NCI-H82 treated with DMSO at 0.1 percent for 48 hours (cell line): ENCODE results near the gene SYNPO2.
"Not testable (repeated sequence)": the region's sequence is repeated elsewhere in the genome, so short reads cannot be mapped to it uniquely, and the experiment has no call there.

Source experiments
- DNase-seq: peaks from one replicate; lab custom pipeline; 2025; ENCODE audit not compliant: unreplicated experiment; lab: John Stamatoyannopoulos, UW

Gene SYNPO2

GRCh38 chr4:119053245-119053644 lies 164.6 kb downstream of the SYNPO2 start:
- DNase-seq, result no peak

DNA sequence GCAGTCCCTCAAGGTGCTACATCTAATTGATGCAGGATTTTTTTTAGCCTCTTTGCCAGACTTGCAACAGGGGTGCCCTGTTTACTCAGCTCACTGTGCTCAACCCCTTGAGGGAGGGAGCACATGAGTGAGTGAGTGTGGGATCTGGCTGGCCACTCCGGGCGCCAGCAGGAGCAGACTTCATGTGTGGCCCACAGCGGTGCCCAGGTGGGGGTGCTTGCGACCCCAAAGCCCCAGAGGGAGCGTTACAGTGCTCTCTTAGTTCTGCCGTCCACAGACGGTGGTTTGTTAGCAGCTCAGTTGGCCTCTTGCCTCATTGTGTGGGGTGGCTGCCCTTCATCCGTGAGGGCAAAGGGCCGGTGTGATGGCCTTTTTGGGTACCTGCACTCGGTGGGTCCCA lies 165.3 kb downstream of the SYNPO2 start:
- no peak for DNase-seq

GRCh38 chr4:119057417-119057816 lies 168.8 kb downstream of the SYNPO2 start:
- no peak for DNase-seq

DNA sequence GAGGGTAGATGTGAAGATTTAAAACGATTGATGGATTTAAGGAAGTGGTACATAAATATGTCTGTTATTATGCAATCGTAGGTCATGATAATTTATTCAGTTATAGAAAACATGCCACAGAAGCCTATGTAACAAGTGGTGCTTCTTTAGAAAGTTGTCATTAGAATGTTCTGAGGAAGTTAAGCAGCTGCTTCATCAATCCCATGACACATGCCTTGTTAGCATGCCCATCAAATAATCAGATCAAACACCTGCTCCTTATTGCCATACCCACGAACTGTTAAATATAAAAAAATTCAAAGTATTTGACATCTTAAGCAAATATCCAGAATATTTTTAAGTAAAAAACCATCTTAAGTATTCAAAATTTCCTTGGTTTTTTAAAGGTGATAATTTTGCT lies 170.6 kb downstream of the SYNPO2 start:
- peak; percentile 29 for DNase-seq

DNA sequence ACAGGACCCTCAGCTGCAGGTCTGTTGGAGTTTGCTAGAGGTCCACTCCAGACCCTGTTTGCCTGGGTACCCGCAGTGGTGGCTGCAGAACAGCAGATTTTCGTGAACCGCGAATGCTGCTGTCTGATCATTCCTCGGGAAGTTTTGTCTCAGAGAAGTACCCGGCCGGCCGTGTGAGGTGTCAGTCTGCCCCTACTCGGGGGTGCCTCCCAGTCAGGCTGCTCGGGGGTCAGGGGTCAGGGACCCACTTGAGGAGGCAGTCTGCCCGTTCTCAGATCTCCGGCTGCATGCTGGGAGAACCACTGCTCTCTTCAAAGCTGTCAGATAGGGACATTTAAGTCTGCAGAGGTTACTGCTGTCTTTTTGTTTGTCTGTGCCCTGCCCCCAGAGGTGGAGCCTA lies 178.5 kb downstream of the SYNPO2 start:
- not testable (repeated sequence) for DNase-seq

DNA sequence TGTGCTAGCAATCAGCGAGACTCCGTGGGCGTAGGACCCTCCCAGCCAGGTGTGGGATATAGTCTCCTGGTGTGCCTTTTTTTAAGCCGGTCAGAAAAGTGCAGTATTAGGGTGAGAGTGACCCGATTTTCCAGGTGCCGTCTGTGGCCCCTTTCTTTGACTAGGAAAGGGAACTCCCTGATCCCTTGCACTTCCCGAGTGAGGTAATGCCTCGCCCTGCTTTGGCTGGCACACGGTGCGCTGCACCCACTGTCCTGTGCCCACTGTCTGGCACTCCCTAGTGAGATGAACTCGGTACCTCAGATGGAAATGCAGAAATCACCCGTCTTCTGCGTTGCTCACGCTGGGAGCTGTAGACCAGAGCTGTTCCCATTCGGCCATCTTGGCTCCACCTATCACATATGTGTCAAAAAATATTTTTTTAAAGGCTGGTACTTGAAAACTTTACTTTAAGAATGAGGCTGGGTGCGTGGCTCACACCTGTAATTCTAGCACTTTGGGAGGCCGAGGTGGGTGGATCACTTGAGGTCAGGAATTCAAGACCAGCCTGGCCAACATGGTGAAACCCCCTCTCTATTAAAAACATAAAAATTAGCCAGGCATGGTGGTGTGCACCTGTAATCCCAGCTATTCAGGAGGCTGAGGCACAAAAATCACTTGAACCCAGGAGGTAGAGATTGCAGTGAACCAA lies 179.2 kb downstream of the SYNPO2 start:
- DNase-seq, result not testable (repeated sequence)

DNA sequence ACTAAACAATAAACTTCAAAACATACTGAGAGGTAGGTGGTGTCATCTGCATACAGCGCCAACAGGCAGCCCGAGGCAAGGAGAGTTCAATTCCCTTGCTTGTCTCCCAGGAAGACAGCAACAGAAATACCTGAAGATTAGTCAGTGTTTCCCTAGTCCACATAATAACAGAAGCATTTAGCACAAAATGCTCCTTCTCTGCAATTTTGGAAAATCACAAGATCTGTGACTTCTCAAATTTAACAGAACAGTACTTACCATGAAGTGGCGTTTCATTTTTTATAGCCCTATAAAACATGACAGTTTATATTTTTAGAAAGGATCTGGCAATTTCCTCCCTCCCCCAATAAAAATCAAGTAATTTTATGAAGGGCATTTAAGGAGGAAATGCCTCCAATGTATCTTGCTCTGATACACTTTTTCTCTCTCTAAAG lies 179.9 kb downstream of the SYNPO2 start:
- no peak for DNase-seq

GRCh38 chr4:119070301-119070700 lies 181.6 kb downstream of the SYNPO2 start:
- no peak for DNase-seq

DNA sequence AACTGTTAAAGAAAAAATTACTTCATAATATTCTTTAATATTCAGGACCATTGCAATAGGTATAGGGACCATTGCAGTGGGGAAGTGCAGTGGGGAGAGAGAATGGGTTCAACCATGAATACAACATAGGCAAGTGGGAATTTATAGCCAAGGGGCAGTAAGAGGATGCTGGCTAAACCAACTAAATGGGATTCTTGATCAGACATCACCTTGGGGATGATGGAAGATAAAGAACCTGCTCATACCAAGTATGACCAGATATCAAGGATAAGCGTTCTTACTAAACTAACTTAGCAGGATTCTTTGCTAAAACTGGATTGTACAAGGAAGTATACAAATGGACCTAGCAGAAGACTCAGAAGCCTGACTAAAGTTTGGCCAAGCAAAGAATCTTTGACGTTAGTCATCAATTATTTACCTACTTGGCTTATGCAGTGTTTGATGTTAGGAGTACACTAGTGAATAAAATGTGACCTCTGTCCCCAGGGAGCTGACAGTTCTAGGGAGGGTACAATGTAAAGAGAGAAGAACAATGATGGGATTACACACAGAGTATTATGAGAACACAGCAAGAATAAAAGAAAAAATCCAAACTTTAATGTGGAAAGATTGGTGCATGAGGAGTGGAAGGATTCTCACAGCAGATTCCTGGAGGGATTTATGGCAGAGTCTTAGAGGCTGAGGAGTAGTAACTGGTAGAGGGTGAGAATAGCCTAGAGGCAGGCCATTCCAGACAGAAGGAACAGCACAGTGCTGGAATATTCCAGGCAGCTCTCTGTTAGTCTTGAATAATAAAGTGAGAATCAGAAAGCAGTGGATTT lies 192.3 kb downstream of the SYNPO2 start:
- DNase-seq, result no peak

- no peak for DNase-seq
Observed at GRCh38 chr4:119081542-119081859, 192.8 kb downstream of the SYNPO2 start.

DNA sequence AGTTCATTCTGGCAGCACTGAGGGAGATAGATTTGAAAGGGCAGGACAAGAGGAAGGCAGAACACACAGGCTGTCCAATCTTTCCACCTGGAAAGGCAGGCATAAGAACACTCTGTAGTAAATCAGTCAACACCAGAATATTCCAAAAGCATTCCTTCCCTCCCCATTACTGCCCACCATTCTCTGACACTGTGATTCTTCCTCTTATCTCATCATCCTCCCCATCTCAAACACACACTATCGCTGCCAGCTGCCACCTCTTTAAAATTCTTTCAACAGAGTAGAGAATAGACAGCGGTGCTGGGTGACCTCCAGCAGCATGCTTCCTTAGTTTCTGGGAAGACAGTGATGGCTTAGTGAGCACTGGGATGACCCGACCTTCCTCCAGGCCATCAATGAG lies 193.3 kb downstream of the SYNPO2 start:
- DNase-seq, result peak; percentile 19

- DNase-seq, result peak; percentile 84
Observed at GRCh38 chr4:119082661-119083060, 194.0 kb downstream of the SYNPO2 start.

DNA sequence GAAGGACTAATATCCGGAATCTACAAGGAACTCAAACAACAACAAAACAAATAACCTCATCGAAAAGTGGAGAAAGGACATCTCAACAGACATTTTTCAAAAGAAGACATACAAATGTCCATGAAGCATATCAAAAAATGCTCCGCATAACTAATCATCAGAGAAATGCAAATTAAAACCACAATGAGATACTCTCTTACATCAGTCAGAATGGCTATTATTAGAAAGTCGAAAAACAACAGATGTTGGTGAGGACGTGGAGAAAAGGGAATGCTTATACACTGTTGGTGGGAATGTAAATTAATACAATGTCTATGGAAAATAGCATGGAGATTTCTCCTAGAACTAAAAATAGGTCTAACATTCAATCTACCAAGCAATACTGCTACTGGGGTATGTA lies 195.9 kb downstream of the SYNPO2 start:
- no peak for DNase-seq

DNA sequence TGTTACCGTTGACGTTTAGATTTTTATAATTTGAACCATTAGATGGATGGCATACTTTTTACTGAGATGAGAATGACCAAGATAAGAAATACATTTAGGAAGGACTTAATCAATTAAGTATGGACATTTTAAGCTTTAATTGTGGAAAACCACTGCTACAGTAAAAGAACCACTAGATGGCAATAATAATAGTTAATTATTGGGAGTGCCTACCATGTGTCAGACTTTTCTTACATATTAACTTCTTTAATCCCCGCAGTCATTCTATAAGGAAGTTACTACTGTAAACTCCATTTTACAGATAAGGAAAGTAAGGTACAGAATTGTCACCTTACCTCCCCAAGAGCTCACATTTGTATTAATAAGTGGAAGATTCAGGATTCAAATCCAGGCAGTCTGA lies 198.5 kb downstream of the SYNPO2 start:
- no peak for DNase-seq

- no peak for DNase-seq
Observed at GRCh38 chr4:119087656-119088055, 199.0 kb downstream of the SYNPO2 start.

GRCh38 chr4:119093042-119093827 lies 204.6 kb downstream of the SYNPO2 start:
- DNase-seq, result no peak

GRCh38 chr4:119097282-119097900 lies 208.7 kb downstream of the SYNPO2 start:
- DNase-seq, result no peak

GRCh38 chr4:119098306-119098705 lies 209.7 kb downstream of the SYNPO2 start:
- no peak for DNase-seq

DNA sequence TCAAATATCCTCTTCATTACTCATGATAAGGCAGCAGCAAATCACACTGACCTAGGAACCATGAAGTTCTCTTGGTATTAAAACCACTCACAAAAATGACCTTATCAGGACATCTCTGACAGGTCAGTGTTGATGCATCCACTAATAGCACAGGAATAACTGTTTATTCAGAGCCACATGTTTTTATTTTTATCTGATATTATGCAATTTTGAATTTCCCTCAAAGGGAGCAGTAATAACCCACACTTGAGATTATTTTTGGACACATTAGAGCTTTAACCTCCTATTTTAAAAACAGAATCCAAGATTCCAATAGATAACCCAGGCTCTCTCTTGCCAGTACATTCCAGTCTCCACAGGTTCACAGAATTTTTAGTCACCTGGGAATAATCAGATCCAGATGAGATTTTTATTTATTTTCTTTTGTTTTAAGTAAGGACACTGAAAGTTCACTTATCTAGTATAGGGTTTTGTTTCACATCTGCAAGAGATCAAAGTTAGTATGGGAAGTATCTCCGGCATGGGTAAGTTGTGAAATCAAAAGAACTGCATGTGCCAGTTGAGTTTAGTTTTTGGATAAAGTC lies 210.7 kb downstream of the SYNPO2 start:
- DNase-seq, result no peak

GRCh38 chr4:119100655-119101054 lies 212.0 kb downstream of the SYNPO2 start:
- no peak for DNase-seq

DNA sequence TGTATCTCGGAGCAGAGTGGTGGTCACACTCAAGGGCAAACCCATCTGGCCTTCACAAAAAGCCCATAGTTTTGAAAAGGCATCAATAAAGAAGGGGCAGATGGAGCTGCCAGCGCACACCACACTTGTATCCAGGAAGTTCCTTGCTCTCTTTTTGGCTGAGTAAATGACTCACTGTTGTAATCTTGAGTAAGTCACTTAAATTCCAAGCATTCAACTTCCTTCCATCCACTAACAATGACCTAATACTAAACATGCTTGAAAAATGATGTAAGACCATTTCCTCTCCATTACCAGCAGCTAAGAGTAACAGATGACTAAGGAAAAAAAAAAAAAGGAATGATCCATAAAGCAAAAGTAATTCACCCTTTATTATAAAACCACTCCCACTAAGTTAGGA lies 214.6 kb downstream of the SYNPO2 start:
- DNase-seq, result no peak
